NCI-H774 (cell line): ENCODE results near the gene SLC9A8.
"Not testable (repeated sequence)": the region's sequence is repeated elsewhere in the genome, so short reads cannot be mapped to it uniquely, and the experiment has no call there.

Experiments used
- DNase-seq: peaks from one replicate; lab custom pipeline; 2025; lab: John Stamatoyannopoulos, UW

The SLC9A8 gene

GRCh38 chr20:49851231-49851705 is 38.6 kb downstream of the SLC9A8 start:
- no peak for DNase-seq

DNA sequence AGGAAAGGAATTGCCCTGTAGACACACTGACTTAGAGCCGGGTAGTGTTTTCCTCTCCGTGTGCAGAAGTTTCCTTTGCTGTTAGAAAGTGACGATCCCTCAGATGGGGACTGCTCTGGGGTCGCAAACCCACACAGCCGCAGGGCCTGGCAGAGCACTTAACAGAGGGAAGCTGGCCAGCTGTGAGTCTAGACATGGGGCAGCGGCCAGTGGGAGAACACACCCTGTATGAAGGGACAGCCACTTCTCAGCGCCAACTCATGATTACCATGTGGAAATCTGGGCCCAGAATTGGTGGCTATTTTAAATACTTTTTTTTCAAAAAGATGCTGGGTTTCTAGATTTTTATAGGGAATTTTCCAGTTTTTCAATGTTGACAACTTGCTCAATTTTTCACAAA is 39.4 kb downstream of the SLC9A8 start:
- DNase-seq = no peak

DNA sequence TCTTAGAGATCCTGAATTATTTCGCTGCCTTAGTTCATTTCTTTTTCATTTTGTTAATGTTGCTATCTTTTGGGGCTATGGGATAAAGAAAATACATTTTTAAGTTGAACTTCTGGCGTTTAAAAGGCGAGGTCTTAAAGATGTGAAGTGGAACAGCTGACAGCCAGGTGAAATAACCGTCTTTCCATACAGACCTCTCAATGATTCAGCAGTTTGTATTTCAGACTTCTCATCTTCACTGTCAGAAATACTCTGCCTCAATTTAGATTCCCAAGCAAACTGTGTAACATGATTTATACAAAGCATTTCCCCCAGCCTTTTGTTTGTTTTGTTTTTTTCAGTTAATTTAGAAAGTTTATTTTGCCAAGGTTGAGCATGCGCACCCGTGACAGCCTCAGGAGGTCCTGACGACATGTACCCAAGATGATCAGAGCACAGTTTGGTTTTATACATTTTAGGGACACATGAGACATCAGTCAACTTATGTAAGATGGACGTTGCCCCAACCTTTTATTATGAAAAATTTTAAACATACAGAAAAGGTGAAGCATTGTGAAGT is 40.0 kb downstream of the SLC9A8 start:
- peak; percentile 18 for DNase-seq

DNA sequence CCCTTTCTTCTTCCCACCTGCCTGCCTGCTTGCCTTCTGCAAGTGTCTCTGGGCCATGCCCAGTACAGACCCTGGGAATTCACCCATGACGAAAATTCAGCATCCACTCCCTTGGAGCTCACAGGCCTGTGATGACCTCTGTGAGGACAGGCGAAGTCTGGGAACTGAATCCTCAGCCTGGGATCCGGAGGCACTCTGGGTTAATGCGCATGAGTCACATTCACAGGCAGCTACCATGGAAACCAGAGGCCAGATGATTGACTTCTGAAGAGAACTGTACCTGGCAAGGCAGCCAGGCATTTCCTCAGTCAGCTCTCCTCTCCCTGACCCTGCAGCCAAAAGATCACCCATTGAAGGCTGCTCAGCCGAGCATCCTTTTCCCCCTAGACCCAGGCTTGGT is 41.0 kb downstream of the SLC9A8 start:
- no peak for DNase-seq

DNA sequence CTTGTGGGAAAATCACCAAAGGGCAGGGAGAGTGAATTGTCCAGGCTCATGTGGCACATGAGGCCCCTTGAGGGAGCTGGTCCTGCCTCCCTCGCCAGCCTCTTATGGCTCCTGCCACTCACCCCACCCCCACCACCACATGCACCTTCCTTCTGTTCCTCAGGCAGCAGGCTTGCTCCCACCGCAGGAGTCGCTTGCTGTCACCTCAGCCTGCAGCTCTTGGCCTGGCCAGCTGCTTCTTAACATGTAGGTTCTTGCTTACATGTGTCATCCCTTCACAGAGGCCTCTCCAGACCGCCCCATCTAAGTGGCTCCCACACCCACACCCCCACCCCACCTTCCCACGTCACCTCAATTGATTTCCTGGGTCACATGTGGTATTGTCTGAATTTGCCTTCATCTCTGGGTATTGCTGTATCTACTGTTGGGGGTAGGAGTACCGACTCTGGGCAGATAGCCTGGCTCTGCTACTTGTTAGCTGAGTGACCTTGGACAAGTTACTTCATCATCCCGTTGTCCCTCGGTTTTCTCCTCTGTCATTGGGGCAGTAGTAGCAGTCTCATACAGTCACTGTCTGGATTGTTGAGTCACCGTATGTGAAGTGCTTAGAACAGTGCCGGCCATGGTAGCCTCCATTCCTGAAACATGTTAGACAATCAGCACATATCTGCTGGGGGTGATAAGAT is 41.7 kb downstream of the SLC9A8 start:
- no peak for DNase-seq

- no peak for DNase-seq
Measured at GRCh38 chr20:49856904-49857303, 44.3 kb downstream of the SLC9A8 start.

DNA sequence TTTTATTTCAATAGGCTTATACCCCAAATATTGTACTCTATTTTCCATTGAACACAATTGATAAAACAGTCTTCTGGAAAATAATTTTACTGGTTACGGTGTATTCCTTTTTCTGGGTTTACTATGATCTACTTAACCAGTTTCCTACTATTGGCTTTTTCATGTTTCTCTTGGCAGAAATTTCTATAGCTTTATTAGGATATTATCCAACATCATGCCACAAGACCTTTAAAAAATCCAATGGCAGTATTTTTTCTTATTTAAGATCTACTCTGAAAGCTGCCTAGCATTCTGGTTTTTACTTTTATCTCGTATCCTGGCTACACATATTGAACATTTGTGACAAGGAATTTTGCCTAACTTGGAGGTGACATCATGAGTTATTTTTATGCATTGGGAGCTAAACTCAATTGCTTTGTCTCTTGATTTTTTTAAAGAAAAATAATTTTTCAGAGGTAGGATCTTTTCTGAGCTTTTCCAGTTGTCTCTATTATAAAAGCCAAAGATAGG is 45.5 kb downstream of the SLC9A8 start:
- no peak for DNase-seq

GRCh38 chr20:49859011-49859410 is 46.4 kb downstream of the SLC9A8 start:
- no peak for DNase-seq

DNA sequence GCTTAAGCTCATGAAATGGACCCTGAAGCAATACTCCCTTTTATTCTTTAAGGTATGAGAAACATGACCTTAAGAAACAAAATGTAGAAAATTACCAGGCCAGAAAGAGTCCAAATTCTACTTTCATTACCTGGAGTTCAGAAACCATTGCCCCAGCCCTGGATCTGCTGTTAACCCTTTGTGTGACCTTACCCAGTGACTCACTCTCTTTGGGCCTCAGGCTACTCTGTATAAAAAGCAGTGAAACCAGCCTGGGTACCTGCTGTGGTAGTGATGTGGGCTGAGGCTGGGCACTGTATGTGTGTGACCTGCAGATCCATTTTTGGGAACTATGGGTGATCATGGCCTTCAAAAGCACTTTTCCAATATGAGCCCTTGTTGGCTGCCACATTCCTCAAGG is 47.2 kb downstream of the SLC9A8 start:
- DNase-seq = no peak

DNA sequence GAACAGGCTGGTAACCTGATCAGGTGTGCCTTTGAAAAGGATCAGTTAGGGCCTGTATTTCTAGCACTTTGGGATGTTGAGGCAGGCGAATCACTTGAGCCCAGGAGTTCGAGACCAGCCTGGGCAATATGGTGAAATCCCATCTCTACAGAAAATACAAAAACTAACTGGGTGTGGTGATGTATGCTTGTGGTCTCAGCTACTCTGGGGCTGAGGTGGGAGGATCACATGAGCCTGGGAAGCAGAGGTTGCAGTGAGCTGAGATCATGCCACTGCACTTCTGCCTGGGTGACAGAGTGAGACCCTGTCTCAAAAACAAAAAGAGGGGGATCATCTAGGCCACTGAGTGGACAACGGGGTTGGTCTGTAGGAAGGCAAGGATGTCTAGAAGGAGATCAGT is 48.6 kb downstream of the SLC9A8 start:
- not testable (repeated sequence) for DNase-seq

DNA sequence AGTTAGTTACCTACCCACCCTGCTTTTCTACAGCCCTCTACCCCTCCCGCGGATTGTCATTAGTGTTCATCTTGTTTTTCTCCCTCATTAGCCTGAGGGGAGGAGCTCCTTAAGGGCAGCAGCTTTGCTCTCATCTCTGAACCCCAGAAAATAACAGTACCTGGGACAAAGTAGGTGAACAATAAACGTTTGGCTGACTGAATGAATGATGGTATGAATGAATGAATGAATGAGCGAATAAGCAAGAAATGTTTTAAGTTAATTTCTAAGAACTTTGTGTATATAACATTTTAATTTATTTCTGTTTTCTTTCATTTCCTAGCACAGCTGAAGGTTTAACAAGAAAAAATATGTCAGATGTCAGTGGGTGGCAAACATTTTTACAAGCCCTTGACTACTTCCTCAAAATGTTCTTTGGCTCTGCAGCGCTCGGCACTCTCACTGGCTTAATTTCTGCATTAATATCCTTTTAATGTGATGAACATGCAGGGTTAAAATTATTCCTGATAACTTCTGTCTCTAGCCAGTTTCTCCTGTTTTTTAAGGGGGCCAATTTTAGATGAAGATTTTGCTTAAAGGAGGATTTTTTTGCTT is 50.1 kb downstream of the SLC9A8 start:
- no peak for DNase-seq

DNA sequence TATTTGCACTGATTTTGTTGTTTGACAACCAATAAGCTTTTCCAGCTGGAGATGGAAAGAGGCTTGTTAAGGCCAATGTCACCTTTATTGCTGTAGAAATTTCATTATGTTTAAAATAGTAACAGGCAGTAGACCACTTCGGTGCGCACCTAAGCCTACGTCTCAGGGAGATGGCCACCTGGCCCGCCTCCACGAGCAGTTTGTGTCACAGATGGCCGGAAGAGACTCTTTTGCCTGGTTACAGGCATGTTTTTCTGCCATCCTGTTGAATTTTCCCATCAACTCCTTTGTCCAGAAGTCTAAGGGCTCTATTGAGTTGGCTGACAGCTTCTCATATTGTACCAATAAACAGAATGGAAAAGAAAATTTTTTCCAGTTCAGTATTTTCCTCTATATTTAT is 51.0 kb downstream of the SLC9A8 start:
- DNase-seq = no peak

GRCh38 chr20:49865559-49865958 is 52.9 kb downstream of the SLC9A8 start:
- DNase-seq = no peak

GRCh38 chr20:49866051-49866450 is 53.4 kb downstream of the SLC9A8 start:
- DNase-seq = no peak

DNA sequence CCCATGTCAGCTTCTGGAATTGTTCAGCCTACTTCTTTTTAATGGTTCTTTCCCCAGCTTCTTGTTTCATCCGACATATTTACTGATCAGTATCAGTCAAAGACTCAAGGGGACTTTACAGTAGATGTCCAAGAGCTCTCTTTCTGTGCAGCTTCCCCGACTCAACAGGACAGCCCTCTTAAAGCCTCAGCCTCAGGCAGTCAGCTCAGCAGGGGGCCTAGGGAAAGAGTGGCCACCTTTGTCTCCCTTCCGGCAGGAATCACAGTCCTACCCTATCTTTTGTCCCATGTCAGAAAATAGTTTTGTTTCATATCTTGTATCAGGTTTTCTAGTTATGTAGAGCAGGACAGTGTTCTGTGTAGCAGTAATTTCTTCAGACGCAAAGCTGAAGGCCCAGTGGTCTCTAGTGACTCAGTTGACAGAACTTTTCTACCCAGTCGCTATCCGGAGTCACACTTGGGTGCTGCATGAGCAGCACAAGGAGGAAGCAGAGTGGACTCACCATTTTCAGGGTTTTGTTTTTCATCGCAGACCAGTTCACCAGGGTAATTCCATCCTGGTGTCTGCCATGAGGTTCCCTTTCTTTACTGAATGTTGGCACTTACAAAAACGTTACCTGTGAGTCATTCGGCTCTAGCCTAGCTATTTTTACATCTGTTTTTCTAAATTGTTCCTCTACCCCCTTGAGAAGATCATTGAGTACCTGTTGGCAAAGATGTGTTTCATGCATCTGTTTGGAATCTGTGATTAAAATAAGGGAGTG is 55.0 kb downstream of the SLC9A8 start:
- DNase-seq = no peak

- DNase-seq = no peak
Measured at GRCh38 chr20:49868538-49868937, 55.9 kb downstream of the SLC9A8 start.

DNA sequence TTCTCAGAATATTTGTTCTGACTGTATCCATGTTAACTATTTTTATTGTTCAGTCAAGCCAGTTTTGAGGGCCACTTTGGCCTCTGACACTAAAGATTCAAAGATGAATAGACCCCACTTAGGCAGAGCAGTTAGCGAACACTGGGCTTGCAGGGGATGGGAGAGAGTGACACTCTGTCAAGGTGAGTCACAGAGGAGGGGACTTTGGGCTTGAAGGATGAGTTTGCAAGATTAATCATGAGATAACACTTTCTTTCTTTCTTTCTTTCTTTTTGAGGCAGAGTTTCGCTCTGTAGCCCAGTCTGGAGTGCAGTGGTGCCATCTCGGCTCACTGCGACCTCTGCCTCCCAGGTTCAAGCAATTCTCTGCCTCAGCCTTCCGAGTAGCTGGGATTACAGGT is 56.3 kb downstream of the SLC9A8 start:
- no peak for DNase-seq

DNA sequence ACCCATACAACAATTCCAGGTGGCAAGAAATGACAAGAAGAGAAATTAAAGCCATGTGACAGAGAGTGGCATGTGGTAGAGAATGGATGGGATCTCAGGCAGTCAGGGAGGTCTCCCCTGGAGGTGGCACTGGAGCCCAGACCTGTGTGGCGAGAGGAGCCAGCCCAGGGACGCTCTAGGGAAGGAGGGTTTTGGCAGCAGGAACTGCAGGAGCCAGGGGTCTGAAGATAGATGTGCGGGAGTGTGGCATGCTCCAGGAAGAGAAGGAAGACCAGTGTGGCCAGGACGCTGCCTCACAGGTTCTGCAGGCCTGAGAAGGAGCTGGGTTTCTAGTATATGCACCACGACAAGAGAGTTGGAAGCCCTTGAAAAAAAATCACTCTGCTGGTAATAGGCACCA is 57.6 kb downstream of the SLC9A8 start:
- DNase-seq = no peak

GRCh38 chr20:49871391-49871948 is 58.8 kb downstream of the SLC9A8 start:
- DNase-seq = no peak

- DNase-seq = no peak
Measured at GRCh38 chr20:49872056-49872455, 59.4 kb downstream of the SLC9A8 start.

- no peak for DNase-seq
Measured at GRCh38 chr20:49874696-49875095, 62.1 kb downstream of the SLC9A8 start.

- no peak for DNase-seq
Measured at GRCh38 chr20:49877386-49877921, 64.8 kb downstream of the SLC9A8 start.
